AG10803 (cell line): Measurements from ENCODE around the gene IL21R.

ENCODE experiments used
- DNase-seq: peaks from one replicate; pipeline ENCODE4 v3.0.0; 2010; ENCODE audit warnings: low read depth
- H3K4me3 ChIP-seq: 2 replicates; pipeline ENCODE4 v1.5.1; 2011; ENCODE audit warnings: mild to moderate bottlenecking, low read length, control low read depth
- CTCF ChIP-seq: conservative IDR thresholded peaks from 2 replicates; pipeline ENCODE4 v1.5.1; 2011; ENCODE audit warnings: mild to moderate bottlenecking, low read length, control low read depth, inconsistent platforms

Gene IL21R

DNA sequence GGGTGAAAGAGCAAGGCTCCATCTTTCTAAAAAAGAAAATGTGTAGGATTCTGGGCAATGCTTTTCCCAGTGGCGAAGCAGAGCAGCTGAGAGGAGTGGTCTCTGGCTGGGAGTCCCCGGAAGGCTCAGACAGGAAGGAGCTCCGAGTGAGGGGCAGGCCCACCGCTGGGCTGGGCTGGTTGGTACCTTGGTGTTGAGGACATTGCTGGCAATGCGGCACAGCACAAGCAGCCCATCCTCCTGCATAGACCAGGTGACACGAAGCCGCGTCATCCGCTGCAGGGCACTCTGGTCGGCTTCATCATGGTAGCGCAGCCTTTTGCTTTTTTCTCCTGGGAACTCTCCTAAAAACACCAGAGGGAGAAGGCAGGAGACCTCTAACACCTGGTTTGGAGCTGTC, 83.8 kb downstream of the IL21R start:
- TF ChIP-seq CTCF, result no peak
- H3K4me3 ChIP-seq, result no peak overlapping the region
- DNase-seq, result no peak

DNA sequence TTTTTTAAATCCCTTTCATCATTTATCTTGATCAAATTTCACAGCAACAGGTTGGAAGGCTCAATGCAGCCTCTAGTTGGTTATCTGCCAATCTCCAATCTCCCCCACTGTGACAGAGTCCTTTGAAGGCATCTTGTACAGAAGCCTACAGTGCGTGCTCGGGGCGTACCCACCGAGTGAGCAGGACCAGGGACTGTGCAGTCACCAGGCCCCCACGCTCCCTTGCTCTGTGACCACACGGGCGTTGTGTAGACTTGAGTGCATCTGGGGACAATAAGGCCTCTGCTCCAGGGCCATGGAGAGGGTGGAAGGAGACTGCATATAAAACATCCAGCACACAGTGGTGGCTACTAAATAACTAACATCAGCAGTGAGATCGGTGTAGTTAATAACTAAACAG, 84.4 kb downstream of the IL21R start:
- no peak for DNase-seq
- H3K4me3 ChIP-seq, result no peak overlapping the region
- no peak for TF ChIP-seq CTCF

GRCh38 chr16:27486760-27487159, 84.8 kb downstream of the IL21R start:
- no peak overlapping the region for H3K4me3 ChIP-seq
- DNase-seq, result no peak
- TF ChIP-seq CTCF, result no peak

GRCh38 chr16:27489421-27489820, 87.4 kb downstream of the IL21R start:
- TF ChIP-seq CTCF, result no peak
- H3K4me3 ChIP-seq, result no peak overlapping the region
- DNase-seq, result no peak

- no peak for DNase-seq
- no peak overlapping the region for H3K4me3 ChIP-seq
- no peak for TF ChIP-seq CTCF
Measured at GRCh38 chr16:27489906-27490305, 87.9 kb downstream of the IL21R start.

- DNase-seq, result no peak
- no peak overlapping the region for H3K4me3 ChIP-seq
- TF ChIP-seq CTCF, result no peak
Measured at GRCh38 chr16:27491894-27492587, 90.1 kb downstream of the IL21R start.

- DNase-seq, result no peak
- no peak overlapping the region for H3K4me3 ChIP-seq
- no peak for TF ChIP-seq CTCF
Measured at GRCh38 chr16:27492588-27492979, 90.6 kb downstream of the IL21R start.
